ENCODE results near the gene POFUT2. TPM values are rescaled to one million over a fixed set of nuclear protein-coding genes. Genes with fewer than 3 reads are reported as not detected.

The POFUT2 gene
- total RNA-seq, 1 donor from 2014 or later, result 38.3 TPM

GRCh38 chr21:45250272-45250671 lies 37.4 kb downstream of the POFUT2 start:
- Histone ChIP-seq H3K4me1 (no peaks in the 10 kb centered on the region), H3K4me3 (no peak overlapping the region), H3K9me3 (no peaks in the 10 kb centered on the region), H3K27me3 (no peaks in the 10 kb centered on the region), H3K27ac (no peak overlapping the region), H3K36me3 (no peaks in the 10 kb centered on the region)
- intact Hi-C loops (cut with DNase I), result no loop called here
- TF ChIP-seq POLR2AphosphoS5 (IDR thresholded peaks at IDR 0.05; ENCODE audit: insufficient read depth in 1 of 2, low read depth in 1 of 2) (no peak), POLR2A (IDR thresholded peaks at IDR 0.05) (no peak), CTCF (IDR thresholded peaks at IDR 0.05) (no peak)
- no peak for DNase-seq (ENCODE audit: extremely low spot score in 2 of 2)

GRCh38 chr21:45249626-45250025 lies 38.1 kb downstream of the POFUT2 start:
- no peak for TF ChIP-seq POLR2AphosphoS5 (IDR thresholded peaks at IDR 0.05; ENCODE audit: insufficient read depth in 1 of 2, low read depth in 1 of 2)
- TF ChIP-seq POLR2A (IDR thresholded peaks at IDR 0.05), result no peak
- TF ChIP-seq CTCF (IDR thresholded peaks at IDR 0.05), result no peak
- intact Hi-C loops (cut with DNase I), result no loop called here
- Histone ChIP-seq H3K27ac (no peak overlapping the region), H3K4me1 (no peaks in the 10 kb centered on the region), H3K4me3 (no peak overlapping the region), H3K36me3 (no peaks in the 10 kb centered on the region), H3K27me3 (no peaks in the 10 kb centered on the region), H3K9me3 (no peaks in the 10 kb centered on the region)
- DNase-seq (ENCODE audit: extremely low spot score in 2 of 2), result peak in 1 of 2 donors; percentile 49

- DNase-seq (ENCODE audit: extremely low spot score in 2 of 2), result peak in 1 of 2 donors; percentile 74
- intact Hi-C loops (cut with DNase I), result no loop called here
Observed at GRCh38 chr21:45248893-45249381, 38.8 kb downstream of the POFUT2 start.

GRCh38 chr21:45248301-45248892 lies 39.3 kb downstream of the POFUT2 start:
- no peaks in the 10 kb centered on the region for H3K4me1 ChIP-seq
- TF ChIP-seq POLR2A (IDR thresholded peaks at IDR 0.05) (no peak), CTCF (IDR thresholded peaks at IDR 0.05) (no peak), POLR2AphosphoS5 (IDR thresholded peaks at IDR 0.05; ENCODE audit: insufficient read depth in 1 of 2, low read depth in 1 of 2) (no peak)
- DNase-seq (ENCODE audit: extremely low spot score in 2 of 2), result no peak
- no peaks in the 10 kb centered on the region for H3K27me3 ChIP-seq
- no peaks in the 10 kb centered on the region for H3K9me3 ChIP-seq
- peak overlapping the region; percentile 22 to 37 for H3K4me3 ChIP-seq
- intact Hi-C loops (cut with DNase I), result no loop called here
- H3K27ac ChIP-seq, result no peak overlapping the region
- H3K36me3 ChIP-seq, result no peaks in the 10 kb centered on the region

More at GRCh38 chr21:45248893-45249381, 38.8 kb downstream of the POFUT2 start:
- Histone ChIP-seq H3K27ac (no peak overlapping the region), H3K4me1 (no peaks in the 10 kb centered on the region), H3K36me3 (no peaks in the 10 kb centered on the region), H3K4me3 (peak overlapping the region; percentile 22 to 37), H3K27me3 (no peaks in the 10 kb centered on the region), H3K9me3 (no peaks in the 10 kb centered on the region)
- TF ChIP-seq POLR2AphosphoS5 (IDR thresholded peaks at IDR 0.05; ENCODE audit: insufficient read depth in 1 of 2, low read depth in 1 of 2), result no peak
- TF ChIP-seq CTCF (IDR thresholded peaks at IDR 0.05), result no peak
- TF ChIP-seq POLR2A (IDR thresholded peaks at IDR 0.05), result no peak
